HG02885 (cell line): ENCODE measurements around the gene PAIP2.
A peak's percentile ranks its signal among the peaks of the same experiment; 100 is the strongest.

Source experiments
- ATAC-seq: cut with Tn5 transposase; IDR thresholded peaks from one replicate; pipeline ENCODE4 v1.9.1; 2021; ENCODE audit warnings: mild to moderate bottlenecking; ENCODE audit not compliant: unreplicated experiment, poor library complexity

PAIP2 gene

GRCh38 chr5:139390639-139391569 is 49.2 kb downstream of the PAIP2 start:
- no peak for ATAC-seq

GRCh38 chr5:139391570-139392323 is 50.1 kb downstream of the PAIP2 start:
- ATAC-seq = peak; percentile 0

DNA sequence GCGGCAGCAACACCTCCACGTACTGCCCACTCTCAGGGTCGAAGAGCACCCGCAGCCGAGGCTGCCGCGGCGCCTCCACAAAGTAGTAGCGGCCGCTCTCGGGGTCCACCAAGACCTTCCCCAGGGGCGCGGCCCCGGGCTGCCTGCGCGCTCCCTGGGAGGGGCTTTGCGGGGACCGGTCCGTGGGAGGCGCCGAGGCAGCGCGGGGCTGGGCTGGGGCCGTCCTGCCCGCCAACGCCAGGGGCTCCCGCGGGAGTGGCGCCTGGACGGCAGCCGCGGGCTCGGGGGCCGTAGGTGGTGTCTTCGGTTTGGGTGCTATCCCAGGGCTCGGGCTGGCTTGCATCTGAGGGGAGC is 50.6 kb downstream of the PAIP2 start:
- ATAC-seq = no peak

GRCh38 chr5:139392678-139393496 is 51.2 kb downstream of the PAIP2 start:
- ATAC-seq = peak; percentile 54

- ATAC-seq = no peak
Observed at GRCh38 chr5:139393497-139394122, 52.0 kb downstream of the PAIP2 start.

GRCh38 chr5:139394123-139394653 is 52.5 kb downstream of the PAIP2 start:
- peak; percentile 17 for ATAC-seq

GRCh38 chr5:139394654-139395566 is 53.3 kb downstream of the PAIP2 start, which contains the start of gene PROB1:
TSS of gene PROB1 (minus strand) at chr5:139395104. CDS start at chr5:139395081, 23 bp downstream.
- no peak for ATAC-seq

DNA sequence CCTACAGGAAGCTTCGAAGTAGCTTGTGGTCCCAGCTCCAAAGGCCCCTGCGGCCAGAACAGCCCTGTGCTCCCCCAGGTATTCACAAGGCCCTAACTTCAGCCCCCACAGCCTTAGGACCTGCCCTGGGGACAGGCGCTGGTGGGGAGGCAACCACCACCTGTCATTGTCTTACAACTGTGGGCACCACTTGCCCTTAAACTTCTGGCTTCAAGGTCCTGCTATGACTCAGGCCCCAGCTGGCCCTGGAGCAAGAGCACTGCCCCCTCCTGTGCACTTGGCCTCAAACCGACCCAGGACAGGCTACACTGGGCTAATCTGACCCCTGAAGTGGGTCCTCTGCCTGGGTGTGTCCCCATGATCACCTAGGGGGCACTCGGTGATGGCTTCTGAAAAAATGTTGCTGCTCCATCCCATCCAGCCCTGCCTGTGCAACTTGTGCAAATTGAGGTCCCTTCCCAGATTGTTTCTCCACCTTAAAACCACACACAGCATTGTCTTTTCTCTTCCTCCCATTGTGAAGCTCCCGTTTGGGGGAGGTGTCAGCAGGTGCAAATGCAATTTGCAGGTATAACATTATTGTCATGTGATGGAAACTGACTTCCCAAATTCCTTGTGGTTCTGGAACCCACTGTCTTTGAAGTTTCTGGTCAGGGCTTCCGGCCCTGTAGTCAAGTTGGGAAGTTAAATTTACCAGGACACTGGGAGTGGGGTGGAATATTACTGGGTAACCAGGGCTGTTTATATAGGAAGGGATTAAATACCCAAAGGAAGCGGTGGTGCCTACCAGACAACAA is 54.4 kb downstream of the PAIP2 start:
- no peak for ATAC-seq

DNA sequence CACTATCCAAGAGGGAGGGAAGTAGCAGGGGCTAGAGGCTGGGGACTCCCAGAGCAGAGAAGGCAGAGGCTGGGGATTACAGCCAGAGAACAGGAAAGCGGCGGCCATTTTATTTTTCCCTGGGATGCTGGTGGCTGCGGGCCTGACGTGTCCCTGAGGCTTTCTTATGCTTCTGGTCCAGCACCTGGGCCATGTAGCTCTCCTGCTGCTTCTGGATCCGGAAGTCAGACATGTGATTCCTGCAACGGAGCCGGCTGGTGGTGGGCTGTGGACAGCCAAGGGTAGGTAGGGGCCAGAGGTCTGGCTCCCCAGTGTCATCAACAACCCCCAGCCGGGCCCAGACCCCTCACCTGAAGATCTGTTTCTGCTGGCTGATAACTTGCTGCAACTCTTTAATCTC is 55.0 kb downstream of the PAIP2 start:
- no peak for ATAC-seq

GRCh38 chr5:139397921-139398320 is 56.3 kb downstream of the PAIP2 start:
- no peak for ATAC-seq

DNA sequence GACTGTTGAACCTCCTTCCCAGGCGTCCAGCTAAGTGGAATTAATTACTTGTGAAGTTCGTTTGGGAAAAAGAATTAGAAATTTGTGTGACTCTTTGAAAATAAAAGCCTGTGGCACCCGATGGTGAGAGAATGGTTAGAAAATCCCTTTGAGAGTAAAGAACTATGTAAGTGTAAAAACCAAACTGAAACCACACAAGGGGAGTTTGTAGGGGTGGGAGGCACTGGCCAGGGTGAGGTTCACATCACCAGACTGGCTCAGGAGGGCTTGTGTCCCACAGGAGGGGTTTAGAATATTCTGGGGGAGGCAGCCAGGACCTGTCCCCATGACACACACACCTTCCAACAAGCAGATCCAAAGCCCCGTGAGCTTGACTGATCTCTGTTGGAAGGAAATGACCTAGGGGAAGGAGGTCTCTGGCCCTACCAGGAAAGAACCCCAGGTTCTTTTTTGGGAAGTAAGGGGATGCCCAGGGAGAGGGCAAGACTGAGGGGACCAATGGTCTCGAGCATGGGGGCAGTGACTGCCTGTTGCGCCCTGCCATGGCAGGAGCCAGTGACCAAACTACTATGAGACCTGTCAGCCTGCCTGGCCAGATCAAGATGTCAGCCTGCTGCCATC is 58.0 kb downstream of the PAIP2 start:
- ATAC-seq = peak; percentile 29

GRCh38 chr5:139401546-139401945 is 59.9 kb downstream of the PAIP2 start:
- no peak for ATAC-seq

- no peak for ATAC-seq
Observed at GRCh38 chr5:139402561-139403158, 61.0 kb downstream of the PAIP2 start.

- ATAC-seq = no peak
Observed at GRCh38 chr5:139403418-139403786, 61.7 kb downstream of the PAIP2 start.

GRCh38 chr5:139403787-139404483 is 62.3 kb downstream of the PAIP2 start, which contains the start of gene SPATA24:
TSS of gene SPATA24 (minus strand) at chr5:139404089. CDS start at chr5:139404060, 29 bp downstream.
- peak; percentile 80 for ATAC-seq

- ATAC-seq = no peak
Observed at GRCh38 chr5:139404484-139404840, 62.8 kb downstream of the PAIP2 start.

GRCh38 chr5:139406963-139407362 is 65.3 kb downstream of the PAIP2 start:
- ATAC-seq = no peak
